PFSK-1 (cell line): ENCODE data around the gene LRP2.

ENCODE experiments used
- FOXP2 ChIP-seq: optimal IDR thresholded peaks from 2 replicates; pipeline ENCODE3; 2011; ENCODE audit warnings: borderline replicate concordance, control low read depth, inconsistent platforms; ENCODE audit not compliant: insufficient read depth; ENCODE audit errors: extremely low read length, extremely low read depth
- POLR2AphosphoS5 ChIP-seq: IDR thresholded peaks from 2 replicates; pipeline ENCODE4 v1.6.1; 2012; ENCODE audit warnings: low read depth, mild to moderate bottlenecking, control low read depth, low read length, moderate library complexity
- REST ChIP-seq, 2 experiments: IDR thresholded peaks; 2 replicates each; pipeline versions ENCODE4 v1.6.1 to v1.8.0; 2011 to 2012; ENCODE audit warnings: low read depth in 2 of 2, low read length in 2 of 2, control low read depth in 1 of 2, inconsistent platforms in 1 of 2, mild to moderate bottlenecking in 1 of 2, moderate library complexity in 1 of 2; ENCODE audit not compliant: insufficient read depth in 1 of 2
- SIN3A ChIP-seq: IDR thresholded peaks from 2 replicates; pipeline ENCODE4 v1.6.1; 2012; ENCODE audit warnings: mild to moderate bottlenecking, low read length, moderate library complexity, borderline replicate concordance; ENCODE audit not compliant: insufficient read depth
- TAF1 ChIP-seq: IDR thresholded peaks from 2 replicates; pipeline ENCODE4 v1.6.1; 2012; ENCODE audit warnings: low read length, control low read depth, borderline replicate concordance; ENCODE audit not compliant: insufficient read depth

LRP2 gene

GRCh38 chr2:169143998-169144397, 218.3 kb downstream of the LRP2 start:
- no peak for TF ChIP-seq FOXP2
- TF ChIP-seq REST (IDR thresholded peaks at IDR 0.05; ENCODE audit: insufficient read depth in 1 of 2, low read depth in 2 of 2, low read length in 2 of 2) = no peak
- no peak for TF ChIP-seq SIN3A
- no peak for TF ChIP-seq TAF1

- TF ChIP-seq TAF1 (no peak), POLR2AphosphoS5 (no peak), SIN3A (no peak), REST (IDR thresholded peaks at IDR 0.05; ENCODE audit: insufficient read depth in 1 of 2, low read depth in 2 of 2, low read length in 2 of 2) (no peak), FOXP2 (no peak)
Measured at GRCh38 chr2:169141713-169142352, 220.5 kb downstream of the LRP2 start.

GRCh38 chr2:169139993-169140767, 222.2 kb downstream of the LRP2 start:
- TF ChIP-seq FOXP2 = no peak
- no peak for TF ChIP-seq SIN3A
- no peak for TF ChIP-seq TAF1
- TF ChIP-seq REST (IDR thresholded peaks at IDR 0.05; ENCODE audit: insufficient read depth in 1 of 2, low read depth in 2 of 2, low read length in 2 of 2) = no peak
- TF ChIP-seq POLR2AphosphoS5 = no peak

GRCh38 chr2:169139145-169139544, 223.2 kb downstream of the LRP2 start:
- no peak for TF ChIP-seq FOXP2
- TF ChIP-seq TAF1 = no peak
- TF ChIP-seq POLR2AphosphoS5 = no peak
- TF ChIP-seq SIN3A = no peak
- no peak for TF ChIP-seq REST (IDR thresholded peaks at IDR 0.05; ENCODE audit: insufficient read depth in 1 of 2, low read depth in 2 of 2, low read length in 2 of 2)
